Cardiac muscle cell (in vitro differentiated cells and primary cell): ENCODE data around the gene LDLRAD4. TPM values are rescaled to one million over a fixed set of nuclear protein-coding genes. Genes with fewer than 3 reads are reported as not detected.

Experiments
- DNase-seq, 2 donors: peaks; one replicate each; pipeline versions ENCODE4 v3.0.0 to v3.0.0-alpha.2; 2010 to 2017; ENCODE audit warnings: low read depth in 1 of 2, low spot score in 1 of 2
- H3K27ac ChIP-seq: fragments of 200-600 bp; sonication (generic); 2 replicates; pipeline ENCODE4 v1.5.1; 2016
- H3K27me3 ChIP-seq: fragments of 200-600 bp; sonication (generic); 2 replicates; pipeline ENCODE4 v1.6.0; 2016; ENCODE audit warnings: control low read depth
- H3K36me3 ChIP-seq: fragments of 200-600 bp; sonication (generic); 2 replicates; pipeline ENCODE4 v1.5.1; 2016; ENCODE audit warnings: control low read depth
- H3K4me1 ChIP-seq: fragments of 200-600 bp; sonication (generic); 2 replicates; pipeline ENCODE4 v1.8.1; 2017; ENCODE audit warnings: low read depth, mild to moderate bottlenecking, mixed run types
- H3K4me3 ChIP-seq: fragments of 200-600 bp; sonication (generic); 2 replicates; pipeline ENCODE4 v1.5.1; 2016; ENCODE audit warnings: mild to moderate bottlenecking
- H3K9me3 ChIP-seq: fragments of 200-600 bp; sonication (generic); 2 replicates; pipeline ENCODE4 v1.5.1; 2017; ENCODE audit warnings: low read depth, mild to moderate bottlenecking, control low read depth
- polyA plus RNA-seq: library from polyadenylated mRNA; unstranded; fragments of >200 nt; fragmentation: Nextera tagmentation; extraction: Ambion mirVana; gene quantifications from 2 replicates; pipeline ENCODE4 v1.2.1, GENCODE V29; 2016
- total RNA-seq: library from RNA; depleted of rRNA; stranded (reverse); fragments of >200 nt; gene quantifications from 2 replicates; pipeline ENCODE4 v1.2.3, GENCODE V29; 2016
- TF ChIP-seq, protein P1 (sequence below): IDR thresholded peaks from 2 replicates; pipeline ENCODE4 v1.5.1; 2012; ENCODE audit warnings: low read depth, mild to moderate bottlenecking, low read length

The LDLRAD4 gene
- total and polyA plus RNA-seq, 2 experiments from 2014 or later, result 10.5 to 11.5 TPM

DNA sequence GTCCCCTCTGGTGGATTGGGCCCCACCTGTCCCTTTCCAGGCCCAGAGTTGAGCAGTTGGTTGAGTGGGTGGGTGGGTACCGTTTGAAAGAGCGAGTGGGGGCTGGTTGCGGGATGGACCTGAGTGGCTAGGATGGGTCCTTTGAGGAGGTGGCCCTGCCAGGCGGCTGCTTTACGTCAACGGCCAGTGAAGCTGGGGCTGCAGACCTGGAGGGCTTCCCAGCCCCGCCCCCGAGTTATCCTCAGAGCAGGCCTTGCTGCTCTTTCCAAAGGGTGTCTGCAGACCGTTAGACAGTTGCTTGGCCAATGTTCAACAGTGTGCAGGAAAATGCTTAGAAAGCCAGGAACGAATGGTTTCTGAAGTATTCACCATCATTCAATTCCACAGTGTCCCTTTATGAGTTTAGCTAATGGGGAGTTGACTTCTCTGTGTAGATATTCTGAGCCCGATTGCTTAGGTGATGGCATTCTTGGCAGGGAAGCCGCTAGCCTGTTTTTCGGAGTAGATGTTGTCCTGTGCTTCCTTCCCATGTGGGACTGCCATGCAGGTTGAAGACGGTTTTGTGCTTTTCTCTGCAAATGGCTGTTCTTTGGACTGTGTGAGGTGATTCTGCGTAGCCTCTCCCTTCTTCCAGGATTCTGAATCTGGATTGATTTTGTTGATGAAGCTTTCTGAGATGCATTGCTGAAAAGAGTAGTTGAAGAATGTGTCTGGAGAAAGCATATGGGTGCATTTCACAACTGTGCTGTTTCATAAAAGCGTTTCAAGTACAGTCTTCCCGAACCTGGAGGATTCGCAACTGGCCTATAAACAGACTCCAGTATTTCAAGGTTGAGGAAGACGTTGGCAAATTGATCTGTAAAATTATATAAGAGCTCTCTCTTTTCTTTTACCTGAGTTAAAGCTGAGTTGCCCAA, 45.8 kb downstream of the LDLRAD4 start:
- H3K27me3 ChIP-seq, result no peaks in the 10 kb centered on the region
- no peak overlapping the region for H3K27ac ChIP-seq
- H3K9me3 ChIP-seq, result no peaks in the 10 kb centered on the region
- peak in 1 of 2 donors; percentile 55 for DNase-seq
- no peak overlapping the region for H3K4me3 ChIP-seq
- peaks cover 24% of the 10 kb centered on the region for H3K4me1 ChIP-seq
- H3K36me3 ChIP-seq, result no peaks in the 10 kb centered on the region
- TF ChIP-seq, protein P1, sequence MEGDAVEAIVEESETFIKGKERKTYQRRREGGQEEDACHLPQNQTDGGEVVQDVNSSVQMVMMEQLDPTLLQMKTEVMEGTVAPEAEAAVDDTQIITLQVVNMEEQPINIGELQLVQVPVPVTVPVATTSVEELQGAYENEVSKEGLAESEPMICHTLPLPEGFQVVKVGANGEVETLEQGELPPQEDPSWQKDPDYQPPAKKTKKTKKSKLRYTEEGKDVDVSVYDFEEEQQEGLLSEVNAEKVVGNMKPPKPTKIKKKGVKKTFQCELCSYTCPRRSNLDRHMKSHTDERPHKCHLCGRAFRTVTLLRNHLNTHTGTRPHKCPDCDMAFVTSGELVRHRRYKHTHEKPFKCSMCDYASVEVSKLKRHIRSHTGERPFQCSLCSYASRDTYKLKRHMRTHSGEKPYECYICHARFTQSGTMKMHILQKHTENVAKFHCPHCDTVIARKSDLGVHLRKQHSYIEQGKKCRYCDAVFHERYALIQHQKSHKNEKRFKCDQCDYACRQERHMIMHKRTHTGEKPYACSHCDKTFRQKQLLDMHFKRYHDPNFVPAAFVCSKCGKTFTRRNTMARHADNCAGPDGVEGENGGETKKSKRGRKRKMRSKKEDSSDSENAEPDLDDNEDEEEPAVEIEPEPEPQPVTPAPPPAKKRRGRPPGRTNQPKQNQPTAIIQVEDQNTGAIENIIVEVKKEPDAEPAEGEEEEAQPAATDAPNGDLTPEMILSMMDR, result no peak

DNA sequence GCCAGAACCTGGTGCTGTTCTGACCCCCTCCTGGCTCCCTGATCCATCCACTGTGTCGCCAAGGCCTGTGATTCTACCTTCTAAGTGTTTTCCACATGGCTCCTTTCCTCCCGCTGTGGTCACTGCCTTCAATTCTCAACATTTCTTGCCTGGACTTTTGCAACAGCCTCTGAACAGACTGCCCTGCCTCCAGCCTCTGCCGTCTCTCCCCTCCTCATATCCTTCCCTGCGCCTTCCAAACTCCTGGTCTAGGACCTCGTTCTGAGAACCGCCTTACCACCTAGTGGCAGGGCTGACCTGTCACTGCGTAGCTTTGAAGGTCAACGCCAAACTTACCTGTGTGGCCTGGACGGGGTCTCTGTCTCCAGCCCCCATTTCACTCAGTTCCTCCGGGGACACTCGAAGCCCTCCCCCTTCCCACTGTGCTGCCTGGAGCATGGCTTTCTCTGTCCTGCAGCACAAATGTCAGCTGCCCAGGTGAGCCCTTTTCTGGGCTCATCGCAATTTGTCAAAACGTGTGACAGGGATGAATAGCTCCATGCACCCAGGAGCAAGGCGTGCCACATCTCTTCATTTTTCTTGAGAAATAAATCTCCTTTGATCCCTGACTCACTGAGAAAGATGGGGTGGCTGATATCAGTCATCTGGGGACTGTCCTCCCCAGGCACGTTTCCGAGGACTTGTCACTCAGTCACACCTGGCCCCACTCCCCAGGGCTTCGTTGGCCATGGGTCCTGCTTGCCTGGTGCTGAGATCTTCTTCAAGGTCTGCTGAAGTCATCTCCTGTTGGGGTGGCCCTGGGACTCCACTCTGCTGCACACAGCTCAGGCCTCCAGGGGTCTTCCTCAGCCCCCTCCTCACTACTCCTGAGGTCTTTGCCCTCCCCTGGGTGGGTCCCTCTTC, 46.7 kb downstream of the LDLRAD4 start:
- no peak overlapping the region for H3K4me3 ChIP-seq
- TF ChIP-seq, protein P1, result no peak
- H3K27me3 ChIP-seq, result no peaks in the 10 kb centered on the region
- peaks cover 27% of the 10 kb centered on the region for H3K4me1 ChIP-seq
- H3K36me3 ChIP-seq, result no peaks in the 10 kb centered on the region
- DNase-seq, result no peak
- H3K9me3 ChIP-seq, result no peaks in the 10 kb centered on the region
- no peak overlapping the region for H3K27ac ChIP-seq

DNA sequence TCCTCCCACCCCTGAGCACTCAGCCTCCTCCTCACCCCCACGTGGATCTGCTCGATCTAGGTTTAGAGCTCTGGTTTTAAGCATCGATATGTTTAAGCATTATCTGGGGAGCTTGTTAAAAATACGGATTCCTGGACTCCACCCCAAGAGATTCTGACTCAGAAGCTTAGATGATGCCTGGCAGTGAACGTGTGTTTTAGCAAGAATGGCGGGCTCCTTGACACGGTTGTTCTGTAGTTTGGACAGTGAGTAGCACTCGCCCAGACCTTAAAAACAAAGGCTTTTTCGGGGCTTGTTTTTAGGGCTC, 47.3 kb downstream of the LDLRAD4 start:
- no peak for DNase-seq
- TF ChIP-seq, protein P1, result no peak
- Histone ChIP-seq H3K36me3 (no peaks in the 10 kb centered on the region), H3K4me3 (no peak overlapping the region), H3K27me3 (no peaks in the 10 kb centered on the region), H3K9me3 (no peaks in the 10 kb centered on the region), H3K27ac (no peak overlapping the region), H3K4me1 (peaks cover 29% of the 10 kb centered on the region)

DNA sequence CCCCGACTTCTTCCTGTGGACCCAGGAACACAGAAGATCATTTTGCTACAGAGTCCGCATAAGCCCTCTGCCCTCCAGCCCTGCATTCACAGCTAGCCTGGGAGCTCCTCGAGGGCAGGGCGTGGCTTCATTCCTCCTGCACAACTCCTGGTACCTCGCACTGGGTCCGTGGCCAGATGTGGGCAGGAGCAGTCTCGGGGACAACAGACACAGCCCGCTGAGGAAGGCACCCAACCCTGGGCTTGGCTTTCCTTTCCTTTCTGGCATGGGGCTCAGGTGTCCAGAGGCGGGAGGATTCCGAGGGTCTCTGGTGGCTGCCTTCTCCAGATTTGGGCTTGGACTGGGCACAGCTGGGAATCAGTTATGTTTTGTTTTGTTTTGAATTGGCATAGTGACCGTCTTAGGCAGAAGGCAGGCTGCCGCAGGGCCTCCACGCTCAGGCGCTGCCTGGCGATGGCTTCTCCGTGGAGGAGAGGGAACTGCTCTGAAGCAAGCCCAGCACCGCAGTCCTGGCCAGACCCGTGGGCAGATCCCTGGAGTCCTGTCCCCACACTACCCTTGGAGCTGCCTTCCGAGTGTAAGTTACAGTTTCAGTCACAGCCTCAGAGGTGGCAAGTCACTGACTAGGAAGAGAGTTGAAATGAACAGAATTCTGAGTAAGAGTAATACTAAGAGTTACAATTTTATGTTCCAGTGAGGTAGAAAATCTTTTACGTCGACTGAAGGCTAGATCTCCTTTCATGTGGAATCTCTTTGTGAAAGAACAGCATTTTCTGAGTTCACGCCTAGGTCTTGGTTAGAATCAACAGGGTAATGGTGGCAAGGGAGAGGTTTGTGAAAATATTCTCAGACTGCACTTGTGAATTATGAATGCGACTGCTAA, 47.9 kb downstream of the LDLRAD4 start:
- Histone ChIP-seq H3K9me3 (no peaks in the 10 kb centered on the region), H3K4me3 (no peak overlapping the region), H3K36me3 (no peaks in the 10 kb centered on the region), H3K4me1 (peaks cover 32% of the 10 kb centered on the region), H3K27ac (peak overlapping the region; percentile 18), H3K27me3 (no peaks in the 10 kb centered on the region)
- TF ChIP-seq, protein P1, result no peak
- DNase-seq, result no peak

DNA sequence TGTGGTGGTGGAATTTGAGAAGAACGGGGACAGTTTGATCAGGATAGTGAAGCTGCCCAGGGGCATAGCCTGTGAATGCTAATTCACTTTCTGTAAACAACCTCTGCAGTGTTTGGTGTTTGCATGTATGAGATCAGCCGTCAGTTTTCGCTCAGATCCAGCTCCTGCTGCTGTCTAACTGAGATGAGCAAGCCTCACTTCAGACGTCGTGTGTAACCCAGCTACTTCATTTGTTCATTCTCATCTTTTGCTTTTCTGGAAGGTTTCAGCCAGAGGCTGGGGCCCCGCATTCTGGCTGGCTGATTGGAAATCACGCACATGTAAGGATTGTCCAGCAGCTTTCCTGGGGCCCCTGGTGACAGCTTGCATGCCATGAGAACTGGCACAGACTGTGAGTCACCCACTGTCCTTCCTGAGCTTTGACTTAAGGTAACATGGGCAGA, 48.9 kb downstream of the LDLRAD4 start:
- no peaks in the 10 kb centered on the region for H3K9me3 ChIP-seq
- DNase-seq, result no peak
- no peak overlapping the region for H3K27ac ChIP-seq
- TF ChIP-seq, protein P1, result no peak
- H3K4me1 ChIP-seq, result peaks cover 35% of the 10 kb centered on the region
- H3K36me3 ChIP-seq, result no peaks in the 10 kb centered on the region
- H3K27me3 ChIP-seq, result no peaks in the 10 kb centered on the region
- H3K4me3 ChIP-seq, result no peak overlapping the region
